ENCODE results near the gene SKIDA1. TPM values are rescaled to one million over a fixed set of nuclear protein-coding genes. Genes with fewer than 3 reads are reported as not detected.
A peak's percentile ranks its signal among the peaks of the same experiment; 100 is the strongest.

SKIDA1 gene
- total RNA-seq, 5 donors from 2014 or later (not counting 1 experiment from before 2014, with no cell fraction given): 0.12 to 0.72 (median 0.57) TPM

DNA sequence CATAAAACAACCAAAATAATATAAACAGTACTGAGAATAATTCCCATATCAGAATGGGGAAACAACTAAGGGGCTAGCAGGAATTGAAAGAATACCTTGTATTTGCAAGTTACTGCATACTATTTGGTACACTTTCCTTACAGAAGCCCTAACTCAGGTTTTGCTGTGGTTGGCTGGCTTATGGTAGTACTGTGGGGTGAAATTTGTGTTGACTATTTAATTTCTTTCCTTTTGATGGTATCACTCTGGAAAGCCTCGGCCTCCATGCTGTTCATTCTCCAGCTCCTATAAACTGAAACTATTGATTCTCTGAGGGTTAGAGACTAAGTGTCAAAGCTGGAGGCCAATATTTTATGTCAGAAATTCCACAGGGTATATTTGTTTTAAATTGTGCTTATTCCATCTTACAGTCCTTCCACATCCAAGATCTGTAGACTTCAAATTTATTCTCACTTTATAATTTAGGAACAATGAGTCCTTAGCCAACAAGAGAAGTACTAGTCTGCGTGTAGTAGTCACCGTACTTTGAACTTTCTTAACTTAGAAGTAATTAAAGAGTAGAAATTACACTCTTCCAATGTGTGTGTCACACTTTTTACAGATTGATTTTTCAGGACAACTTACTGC is 13.4 kb downstream of the SKIDA1 start:
- Mint-ChIP-seq H3K4me3 (no peak overlapping the region), H3K36me3 (no peaks in the 10 kb centered on the region), H3K27ac (no peak overlapping the region), H3K9me3 (no peaks in the 10 kb centered on the region), H3K27me3 (peaks cover 46 to 65% of the 10 kb centered on the region in 2 donors), H3K4me1 (peaks cover 8 to 9% (median 8%) of the 10 kb centered on the region in 3 donors)
- Histone ChIP-seq H3K27me3 (replicated peaks in 1 of 2; ENCODE audit: control insufficient read depth in 2 of 2, extremely low read depth in 1 of 2, insufficient read depth in 2 of 2, low read length in 1 of 2) (peaks cover 0 to 47% of the 10 kb centered on the region in 2 experiments), H3K9me3 (no peaks in the 10 kb centered on the region), H3K27ac (ENCODE audit: low read length) (no peak overlapping the region), H3K4me1 (ENCODE audit: control insufficient read depth in 1 of 2, extremely low read depth in 1 of 2, insufficient read depth in 2 of 2, low read length in 2 of 2) (peaks cover 4 to 17% of the 10 kb centered on the region in 2 experiments), H3K4me3 (ENCODE audit: control insufficient read depth in 1 of 2, extremely low read depth in 1 of 2, low read length in 1 of 2) (no peak overlapping the region), H3K36me3 (ENCODE audit: control insufficient read depth in 2 of 2, extremely low read depth in 1 of 2, insufficient read depth in 1 of 2, low read length in 1 of 2) (no peaks in the 10 kb centered on the region)
- WGBS (ENCODE audit: insufficient coverage): no CpG with 5 or more reads among the region's 3 CpGs
- ChIA-PET POLR2A (interaction anchor here in 1 of 2 donors (0.6 kb wide), 1 partner anchor 68 kb away, joined by 5 read pairs; no protein-coding TSS in a partner anchor), CTCF (interaction anchor here in 1 of 2 donors (0.6 kb wide), 2 partner anchors 16 to 181 kb away, joined by 3 read pairs; no protein-coding TSS in a partner anchor)
- ATAC-seq (replicated peaks in 1 of 4) (no peak), DNase-seq (no peak)

DNA sequence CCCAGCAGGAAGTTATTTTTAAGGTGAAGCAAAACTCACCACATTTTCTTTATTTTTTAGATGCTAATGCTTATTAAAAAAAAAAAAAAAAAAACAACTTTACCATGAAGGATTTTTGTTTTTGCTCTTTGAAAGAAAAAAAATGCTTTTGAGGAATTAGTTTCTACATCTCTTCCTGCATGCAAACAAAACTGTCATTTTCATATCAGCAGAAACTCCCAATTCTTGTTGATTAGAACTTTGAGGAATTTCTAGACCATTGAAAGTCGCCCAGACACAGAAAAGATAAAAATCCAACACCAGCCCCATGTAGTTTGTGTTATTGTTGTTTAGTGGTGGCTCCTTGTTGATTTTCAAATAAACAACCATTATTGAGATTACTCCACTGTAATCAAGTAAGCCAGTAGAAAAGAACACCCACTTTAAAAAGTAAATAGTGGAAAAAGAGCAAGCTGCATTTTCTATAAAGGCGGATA is 14.3 kb downstream of the SKIDA1 start:
- CTCF ChIA-PET: interaction anchor here in 1 of 2 donors (0.6 kb wide), 1 partner anchor 27 kb away, joined by 3 read pairs; no protein-coding TSS in a partner anchor
- H3K27me3 Mint-ChIP-seq: peaks cover 55 to 70% of the 10 kb centered on the region in 2 donors
- Histone ChIP-seq H3K9me3 (no peaks in the 10 kb centered on the region), H3K36me3 (ENCODE audit: control insufficient read depth in 2 of 2, extremely low read depth in 1 of 2, insufficient read depth in 1 of 2, low read length in 1 of 2) (no peaks in the 10 kb centered on the region), H3K4me1 (ENCODE audit: control insufficient read depth in 1 of 2, extremely low read depth in 1 of 2, insufficient read depth in 2 of 2, low read length in 2 of 2) (peaks cover 4 to 12% of the 10 kb centered on the region in 2 experiments), H3K27ac (ENCODE audit: low read length) (no peak overlapping the region), H3K4me3 (ENCODE audit: control insufficient read depth in 1 of 2, extremely low read depth in 1 of 2, low read length in 1 of 2) (no peak overlapping the region), H3K27me3 (replicated peaks in 1 of 2; ENCODE audit: control insufficient read depth in 2 of 2, extremely low read depth in 1 of 2, insufficient read depth in 2 of 2, low read length in 1 of 2) (peaks cover 0 to 42% of the 10 kb centered on the region in 2 experiments)
- H3K4me3 Mint-ChIP-seq: no peak overlapping the region
- no peak for DNase-seq
- peaks cover 5 to 6% (median 6%) of the 10 kb centered on the region in 3 donors for H3K4me1 Mint-ChIP-seq
- no peaks in the 10 kb centered on the region for H3K36me3 Mint-ChIP-seq
- POLR2A ChIA-PET: interaction anchor here in 1 of 2 donors (0.6 kb wide), 1 partner anchor 68 kb away, joined by 5 read pairs; no protein-coding TSS in a partner anchor
- H3K27ac Mint-ChIP-seq: no peak overlapping the region
- WGBS (ENCODE audit: insufficient coverage): no CpG with 5 or more reads among the region's 2 CpGs
- no peaks in the 10 kb centered on the region for H3K9me3 Mint-ChIP-seq
- no peak for ATAC-seq (replicated peaks in 1 of 4)

GRCh38 chr10:21510241-21511094 is 15.0 kb downstream of the SKIDA1 start:
- H3K4me1 Mint-ChIP-seq: no peaks in the 10 kb centered on the region
- H3K36me3 Mint-ChIP-seq: no peaks in the 10 kb centered on the region
- peaks cover 0 to 38% of the 10 kb centered on the region in 2 experiments for H3K27me3 ChIP-seq (replicated peaks in 1 of 2; ENCODE audit: control insufficient read depth in 2 of 2, extremely low read depth in 1 of 2, insufficient read depth in 2 of 2, low read length in 1 of 2)
- H3K27me3 Mint-ChIP-seq: peaks cover 48 to 68% of the 10 kb centered on the region in 2 donors
- no peak overlapping the region for H3K4me3 Mint-ChIP-seq
- ATAC-seq (replicated peaks in 1 of 4): no peak
- POLR2A ChIA-PET: interaction anchor here in 1 of 2 donors (0.6 kb wide), 1 partner anchor 1447 kb away, joined by 8 read pairs; no protein-coding TSS in a partner anchor
- DNase-seq: no peak
- no peaks in the 10 kb centered on the region for H3K9me3 ChIP-seq
- CTCF ChIA-PET: interaction anchor here in 1 of 2 donors (0.6 kb wide), 2 partner anchors 8 to 27 kb away, joined by 3 to 4 read pairs; no protein-coding TSS in a partner anchor
- H3K9me3 Mint-ChIP-seq: no peaks in the 10 kb centered on the region
- H3K4me1 ChIP-seq (ENCODE audit: control insufficient read depth in 1 of 2, extremely low read depth in 1 of 2, insufficient read depth in 2 of 2, low read length in 2 of 2): peaks cover 2 to 7% of the 10 kb centered on the region in 2 experiments
- no peaks in the 10 kb centered on the region for H3K36me3 ChIP-seq (ENCODE audit: control insufficient read depth in 2 of 2, extremely low read depth in 1 of 2, insufficient read depth in 1 of 2, low read length in 1 of 2)
- WGBS (ENCODE audit: insufficient coverage): 25% methylated on average over 27 of the region's 39 CpGs
- no peak overlapping the region for H3K27ac ChIP-seq (ENCODE audit: low read length)
- peak overlapping the region in 1 of 2 donors; percentile 59 for H3K4me3 ChIP-seq (ENCODE audit: control insufficient read depth in 1 of 2, extremely low read depth in 1 of 2, low read length in 1 of 2)
- no peak overlapping the region for H3K27ac Mint-ChIP-seq

DNA sequence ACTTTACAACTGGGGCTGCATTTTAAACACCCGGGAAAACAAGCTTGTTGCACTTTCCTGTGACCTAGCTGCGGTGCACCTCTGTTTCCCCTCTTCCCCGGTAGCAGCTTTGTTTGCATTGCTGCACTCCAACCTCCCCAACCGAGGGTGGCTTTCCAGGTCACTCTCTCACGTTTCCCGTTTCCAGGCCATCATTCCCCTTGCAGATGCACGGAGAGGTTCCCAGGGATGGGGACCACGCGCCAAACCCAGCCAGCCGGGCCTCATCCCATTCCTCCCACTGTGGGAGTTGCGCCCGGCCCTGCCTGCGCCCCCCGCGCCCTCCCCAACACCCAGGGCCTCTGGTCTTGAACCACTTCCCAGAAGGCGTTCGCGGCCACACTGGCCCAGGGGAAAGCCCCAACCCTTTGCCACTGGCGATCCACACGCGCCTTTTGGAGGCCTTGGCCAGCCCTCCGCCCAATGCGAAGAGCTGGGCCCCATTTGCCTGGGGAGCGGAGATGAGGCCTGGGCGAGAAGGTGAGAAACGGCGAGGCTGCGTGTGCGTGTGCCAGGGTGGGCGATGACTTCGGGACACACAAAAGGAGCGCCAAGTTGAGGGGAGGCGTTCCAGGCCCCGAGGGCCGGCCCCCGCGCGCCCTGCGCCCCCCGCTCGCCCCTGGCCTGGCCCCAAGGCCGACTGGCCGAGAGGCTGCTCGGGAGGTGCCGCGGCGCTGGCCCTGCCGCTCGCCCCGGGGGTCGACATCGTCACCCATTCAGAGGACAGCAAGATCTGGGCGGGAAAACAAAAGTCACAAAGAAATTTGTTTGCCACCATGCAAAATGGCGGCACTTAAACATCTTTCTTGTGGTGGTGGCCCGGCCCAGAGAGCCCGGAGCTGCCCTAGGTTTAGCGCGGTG is 15.9 kb downstream of the SKIDA1 start:
- 90% methylated on average over 55 of the region's 58 CpGs for WGBS (ENCODE audit: insufficient coverage)
- Histone ChIP-seq H3K4me3 (ENCODE audit: control insufficient read depth in 1 of 2, extremely low read depth in 1 of 2, low read length in 1 of 2) (peak overlapping the region in 1 of 2 donors; percentile 59), H3K27ac (ENCODE audit: low read length) (no peak overlapping the region), H3K27me3 (replicated peaks in 1 of 2; ENCODE audit: control insufficient read depth in 2 of 2, extremely low read depth in 1 of 2, insufficient read depth in 2 of 2, low read length in 1 of 2) (peaks cover 0 to 38% of the 10 kb centered on the region in 2 experiments), H3K4me1 (ENCODE audit: control insufficient read depth in 1 of 2, extremely low read depth in 1 of 2, insufficient read depth in 2 of 2, low read length in 2 of 2) (peaks cover 2 to 7% of the 10 kb centered on the region in 2 experiments), H3K9me3 (no peaks in the 10 kb centered on the region), H3K36me3 (ENCODE audit: control insufficient read depth in 2 of 2, extremely low read depth in 1 of 2, insufficient read depth in 1 of 2, low read length in 1 of 2) (no peaks in the 10 kb centered on the region)
- Mint-ChIP-seq H3K4me3 (no peak overlapping the region), H3K36me3 (no peaks in the 10 kb centered on the region), H3K27me3 (peaks cover 40 to 62% of the 10 kb centered on the region in 2 donors), H3K27ac (no peak overlapping the region), H3K9me3 (no peaks in the 10 kb centered on the region), H3K4me1 (no peaks in the 10 kb centered on the region)
- ChIA-PET POLR2A (interaction anchor here in 1 of 2 donors (0.6 kb wide), 1 partner anchor 1446 kb away, joined by 8 read pairs; no protein-coding TSS in a partner anchor), CTCF (interaction anchor here in 1 of 2 donors (0.6 kb wide), 1 partner anchor 9 kb away, joined by 4 read pairs; no protein-coding TSS in a partner anchor)
- DNase-seq: no peak
- no peak for ATAC-seq (replicated peaks in 1 of 4)

DNA sequence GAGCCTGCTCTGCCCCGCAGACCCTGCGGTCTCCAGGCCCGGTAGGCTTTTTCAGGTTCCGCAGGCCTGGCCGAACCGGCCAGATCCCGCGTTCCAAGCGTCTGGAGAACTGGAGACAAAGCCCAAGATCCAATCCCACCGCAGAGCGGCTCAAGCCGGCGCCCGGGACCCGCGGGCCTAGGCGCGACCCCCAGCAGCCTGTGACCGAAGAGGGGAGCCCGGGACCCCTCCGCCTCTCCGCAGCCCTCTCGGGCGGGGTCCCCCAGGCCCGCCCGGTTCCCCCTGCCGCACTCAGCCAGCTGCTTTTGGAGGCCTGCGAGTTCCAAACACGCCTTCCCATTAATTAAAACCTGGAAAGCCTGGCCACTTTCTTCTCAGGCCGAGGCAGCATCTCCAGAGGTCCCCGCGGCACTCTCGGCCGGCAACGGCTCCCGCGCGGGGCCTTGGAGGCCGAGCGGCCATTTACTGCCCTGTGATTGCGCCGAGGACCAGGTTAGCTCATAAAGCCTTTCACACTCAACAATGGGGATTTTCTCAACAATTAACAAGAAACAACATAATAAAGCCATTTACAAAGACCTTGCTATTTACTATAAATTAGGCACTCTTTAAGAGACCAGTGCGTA is 16.7 kb downstream of the SKIDA1 start:
- H3K27ac Mint-ChIP-seq: no peak overlapping the region
- H3K4me3 ChIP-seq (ENCODE audit: control insufficient read depth in 1 of 2, extremely low read depth in 1 of 2, low read length in 1 of 2): no peak overlapping the region
- no peak overlapping the region for H3K4me3 Mint-ChIP-seq
- CTCF ChIA-PET: no interaction called here
- H3K9me3 Mint-ChIP-seq: no peaks in the 10 kb centered on the region
- 94% methylated on average over 41 of the region's 43 CpGs for WGBS (ENCODE audit: insufficient coverage)
- H3K36me3 Mint-ChIP-seq: no peaks in the 10 kb centered on the region
- no peaks in the 10 kb centered on the region for H3K4me1 Mint-ChIP-seq
- POLR2A ChIA-PET: no interaction called here
- no peak for DNase-seq
- no peaks in the 10 kb centered on the region for H3K36me3 ChIP-seq (ENCODE audit: control insufficient read depth in 2 of 2, extremely low read depth in 1 of 2, insufficient read depth in 1 of 2, low read length in 1 of 2)
- H3K27me3 ChIP-seq (replicated peaks in 1 of 2; ENCODE audit: control insufficient read depth in 2 of 2, extremely low read depth in 1 of 2, insufficient read depth in 2 of 2, low read length in 1 of 2): peaks cover 0 to 36% of the 10 kb centered on the region in 2 experiments
- H3K4me1 ChIP-seq (ENCODE audit: control insufficient read depth in 1 of 2, extremely low read depth in 1 of 2, insufficient read depth in 2 of 2, low read length in 2 of 2): peaks cover 2 to 7% of the 10 kb centered on the region in 2 experiments
- no peak for ATAC-seq (replicated peaks in 1 of 4)
- H3K27me3 Mint-ChIP-seq: peaks cover 37 to 57% of the 10 kb centered on the region in 2 donors
- H3K27ac ChIP-seq (ENCODE audit: low read length): no peak overlapping the region
- H3K9me3 ChIP-seq: no peaks in the 10 kb centered on the region

All from T-cell (primary cell).